GM23338 (cell line): ENCODE data around the gene SLC25A15. TPM values are rescaled to one million over a fixed set of nuclear protein-coding genes. Genes with fewer than 3 reads are reported as not detected.

Experiments
- EZH2phosphoT487 ChIP-seq: fragments of 200-600 bp; sonication (generic); IDR thresholded peaks from one replicate; pipeline ENCODE4 v1.8.1; 2018; ENCODE audit warnings: antibody characterized with exemption; ENCODE audit not compliant: unreplicated experiment
- JUNB ChIP-seq: IDR thresholded peaks from one replicate; pipeline ENCODE4 v1.6.1; 2016; ENCODE audit warnings: antibody characterized with exemption; ENCODE audit not compliant: unreplicated experiment
- STAT1 ChIP-seq: IDR thresholded peaks from one replicate; pipeline ENCODE4 v1.6.1; 2016; ENCODE audit warnings: antibody characterized with exemption; ENCODE audit not compliant: unreplicated experiment
- ZNF462 ChIP-seq: fragments of 250-450 bp; sonication (Bioruptor Pico); IDR thresholded peaks from 2 replicates; pipeline ENCODE4 v1.5.0; 2020; ENCODE audit warnings: mild to moderate bottlenecking, moderate library complexity
- polyA plus RNA-seq: library from polyadenylated mRNA; unstranded; fragments of >200 nt; fragmentation: Nextera tagmentation; extraction: Ambion mirVana; gene quantifications from 2 replicates; pipeline ENCODE4 v1.2.1, GENCODE V29; 2016
- total RNA-seq: library from RNA; depleted of rRNA; stranded (reverse); fragments of >200 nt; shearing (Covaris generic); gene quantifications from 2 replicates; pipeline ENCODE4 v1.2.3, GENCODE V29; 2014
- TF ChIP-seq, protein P1 (sequence below): IDR thresholded peaks from one replicate; pipeline ENCODE4 v1.6.1; 2018; ENCODE audit warnings: antibody characterized with exemption; ENCODE audit not compliant: unreplicated experiment
- TF ChIP-seq, protein P2 (sequence below): IDR thresholded peaks from 2 replicates; pipeline ENCODE4 v1.6.1; 2016; ENCODE audit warnings: antibody characterized with exemption

Gene SLC25A15
- total and polyA plus RNA-seq, 2 experiments from 2014 or later, result 6.5 to 32.6 TPM

DNA sequence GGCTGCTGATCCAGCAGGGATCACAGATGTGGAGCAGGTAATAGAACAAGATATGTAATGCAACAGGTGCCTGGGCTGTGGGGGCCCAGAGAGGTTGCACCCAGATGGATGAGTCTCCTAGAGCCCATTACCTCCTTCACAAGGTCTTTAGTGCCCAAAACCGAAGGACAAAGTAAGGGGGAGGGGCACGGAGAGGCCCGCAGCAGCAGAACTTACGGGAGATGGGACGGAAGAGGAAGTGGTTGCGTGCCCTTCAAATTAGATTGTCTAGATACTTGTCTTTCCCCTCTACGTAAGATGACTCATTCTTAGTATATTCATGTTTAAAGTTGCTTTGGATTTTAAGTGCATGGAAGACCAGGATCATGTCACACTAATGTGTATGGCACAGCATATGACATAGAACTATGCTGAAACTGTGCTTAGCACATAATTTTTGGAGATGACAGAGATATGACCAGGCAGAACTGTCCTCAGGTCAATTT is 12.7 kb upstream of the SLC25A15 start (continued):
- TF ChIP-seq ZNF462 (CRISPR knock-in tag) (no peak), STAT1 (no peak), JUNB (no peak), EZH2phosphoT487 (no peak)
- TF ChIP-seq, protein P1, sequence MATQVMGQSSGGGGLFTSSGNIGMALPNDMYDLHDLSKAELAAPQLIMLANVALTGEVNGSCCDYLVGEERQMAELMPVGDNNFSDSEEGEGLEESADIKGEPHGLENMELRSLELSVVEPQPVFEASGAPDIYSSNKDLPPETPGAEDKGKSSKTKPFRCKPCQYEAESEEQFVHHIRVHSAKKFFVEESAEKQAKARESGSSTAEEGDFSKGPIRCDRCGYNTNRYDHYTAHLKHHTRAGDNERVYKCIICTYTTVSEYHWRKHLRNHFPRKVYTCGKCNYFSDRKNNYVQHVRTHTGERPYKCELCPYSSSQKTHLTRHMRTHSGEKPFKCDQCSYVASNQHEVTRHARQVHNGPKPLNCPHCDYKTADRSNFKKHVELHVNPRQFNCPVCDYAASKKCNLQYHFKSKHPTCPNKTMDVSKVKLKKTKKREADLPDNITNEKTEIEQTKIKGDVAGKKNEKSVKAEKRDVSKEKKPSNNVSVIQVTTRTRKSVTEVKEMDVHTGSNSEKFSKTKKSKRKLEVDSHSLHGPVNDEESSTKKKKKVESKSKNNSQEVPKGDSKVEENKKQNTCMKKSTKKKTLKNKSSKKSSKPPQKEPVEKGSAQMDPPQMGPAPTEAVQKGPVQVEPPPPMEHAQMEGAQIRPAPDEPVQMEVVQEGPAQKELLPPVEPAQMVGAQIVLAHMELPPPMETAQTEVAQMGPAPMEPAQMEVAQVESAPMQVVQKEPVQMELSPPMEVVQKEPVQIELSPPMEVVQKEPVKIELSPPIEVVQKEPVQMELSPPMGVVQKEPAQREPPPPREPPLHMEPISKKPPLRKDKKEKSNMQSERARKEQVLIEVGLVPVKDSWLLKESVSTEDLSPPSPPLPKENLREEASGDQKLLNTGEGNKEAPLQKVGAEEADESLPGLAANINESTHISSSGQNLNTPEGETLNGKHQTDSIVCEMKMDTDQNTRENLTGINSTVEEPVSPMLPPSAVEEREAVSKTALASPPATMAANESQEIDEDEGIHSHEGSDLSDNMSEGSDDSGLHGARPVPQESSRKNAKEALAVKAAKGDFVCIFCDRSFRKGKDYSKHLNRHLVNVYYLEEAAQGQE, result no peak
- TF ChIP-seq, protein P2, sequence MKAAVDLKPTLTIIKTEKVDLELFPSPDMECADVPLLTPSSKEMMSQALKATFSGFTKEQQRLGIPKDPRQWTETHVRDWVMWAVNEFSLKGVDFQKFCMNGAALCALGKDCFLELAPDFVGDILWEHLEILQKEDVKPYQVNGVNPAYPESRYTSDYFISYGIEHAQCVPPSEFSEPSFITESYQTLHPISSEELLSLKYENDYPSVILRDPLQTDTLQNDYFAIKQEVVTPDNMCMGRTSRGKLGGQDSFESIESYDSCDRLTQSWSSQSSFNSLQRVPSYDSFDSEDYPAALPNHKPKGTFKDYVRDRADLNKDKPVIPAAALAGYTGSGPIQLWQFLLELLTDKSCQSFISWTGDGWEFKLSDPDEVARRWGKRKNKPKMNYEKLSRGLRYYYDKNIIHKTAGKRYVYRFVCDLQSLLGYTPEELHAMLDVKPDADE, result no peak
